Measurements from ENCODE around the gene KCTD5. TPM values are rescaled to one million over a fixed set of nuclear protein-coding genes. Genes with fewer than 3 reads are reported as not detected.
"Not testable (repeated sequence)": the region's sequence is repeated elsewhere in the genome, so short reads cannot be mapped to it uniquely, and the experiment has no call there.

KCTD5 gene
- total and polyA plus RNA-seq, 7 donors: 9.5 to 80.5 (median 17.1) TPM

- intact Hi-C loops (cut with DNase I): no loop called here
- H3K27ac ChIP-seq: no peak overlapping the region
- TF ChIP-seq EP300 (IDR thresholded peaks at IDR 0.05) (no peak), CTCF (IDR thresholded peaks at IDR 0.05) (no peak), POLR2A (IDR thresholded peaks at IDR 0.05) (no peak), POLR2AphosphoS5 (IDR thresholded peaks at IDR 0.05) (no peak)
- H3K9me3 ChIP-seq: no peaks in the 10 kb centered on the region
- no peaks in the 10 kb centered on the region for H3K36me3 ChIP-seq
- no peak overlapping the region for H3K4me3 ChIP-seq
- H3K27me3 ChIP-seq: no peaks in the 10 kb centered on the region
- DNase-seq: no peak
- H3K4me1 ChIP-seq: peaks cover 0 to 32% (median 25%) of the 10 kb centered on the region in 4 donors
- WGBS, 2 donors: 94 to 97% methylated on average over 11 of the region's 11 CpGs
Observed at GRCh38 chr16:2690852-2691251, 8.5 kb downstream of the KCTD5 start.

GRCh38 chr16:2691491-2692248, 9.3 kb downstream of the KCTD5 start:
- intact Hi-C loops (cut with DNase I): no loop called here
- Histone ChIP-seq H3K27ac (peak overlapping the region; percentile 20 to 63 (median 58)), H3K4me3 (no peak overlapping the region), H3K27me3 (no peaks in the 10 kb centered on the region), H3K4me1 (peaks cover 0 to 32% (median 25%) of the 10 kb centered on the region in 4 donors), H3K9me3 (no peaks in the 10 kb centered on the region), H3K36me3 (peaks cover 0 to 4% (median under 1%) of the 10 kb centered on the region in 4 donors)
- WGBS, 2 donors: 92 to 93% methylated on average over 29 of the region's 29 CpGs
- no peak for DNase-seq
- TF ChIP-seq POLR2AphosphoS5 (IDR thresholded peaks at IDR 0.05) (no peak), EP300 (IDR thresholded peaks at IDR 0.05) (no peak), CTCF (IDR thresholded peaks at IDR 0.05) (no peak), POLR2A (IDR thresholded peaks at IDR 0.05) (no peak)

- no peak for DNase-seq
- H3K36me3 ChIP-seq: peaks cover 1 to 11% (median 5%) of the 10 kb centered on the region in 4 donors
- 81 to 89% methylated on average over 14 of the region's 14 CpGs for WGBS, 2 donors
- peaks cover 0 to 31% (median 23%) of the 10 kb centered on the region in 4 donors for H3K4me1 ChIP-seq
- intact Hi-C loops (cut with DNase I): no loop called here
- TF ChIP-seq POLR2A (IDR thresholded peaks at IDR 0.05) (no peak), EP300 (IDR thresholded peaks at IDR 0.05) (no peak), CTCF (IDR thresholded peaks at IDR 0.05) (no peak), POLR2AphosphoS5 (IDR thresholded peaks at IDR 0.05) (no peak)
- H3K4me3 ChIP-seq: no peak overlapping the region
- H3K27ac ChIP-seq: peak overlapping the region; percentile 20 to 63 (median 58)
- H3K27me3 ChIP-seq: no peaks in the 10 kb centered on the region
- H3K9me3 ChIP-seq: no peaks in the 10 kb centered on the region
Observed at GRCh38 chr16:2692251-2692947, 10.1 kb downstream of the KCTD5 start.

GRCh38 chr16:2692948-2693651, 10.8 kb downstream of the KCTD5 start:
- WGBS, 2 donors: 84 to 86% methylated on average over 24 of the region's 24 CpGs
- Histone ChIP-seq H3K27me3 (no peaks in the 10 kb centered on the region), H3K4me1 (peaks cover 0 to 26% (median 21%) of the 10 kb centered on the region in 4 donors), H3K4me3 (no peak overlapping the region), H3K27ac (peak overlapping the region; percentile 20 to 63 (median 58)), H3K36me3 (peaks cover 7 to 18% (median 11%) of the 10 kb centered on the region in 4 donors), H3K9me3 (no peaks in the 10 kb centered on the region)
- intact Hi-C loops (cut with DNase I): no loop called here
- DNase-seq: no peak
- TF ChIP-seq POLR2AphosphoS5 (IDR thresholded peaks at IDR 0.05) (no peak), POLR2A (IDR thresholded peaks at IDR 0.05) (no peak), EP300 (IDR thresholded peaks at IDR 0.05) (no peak), CTCF (IDR thresholded peaks at IDR 0.05) (no peak)

GRCh38 chr16:2696601-2697250, 14.4 kb downstream of the KCTD5 start:
- H3K27me3 ChIP-seq; H3K4me3 ChIP-seq; H3K27ac ChIP-seq; intact Hi-C loops (cut with DNase I); H3K9me3 ChIP-seq; DNase-seq: not testable (repeated sequence)
- WGBS, 2 donors: 93 to 96% methylated on average over 34 to 35 of the region's 37 CpGs
- Histone ChIP-seq H3K4me1 (peaks cover 0 to 19% (median 15%) of the 10 kb centered on the region in 4 donors), H3K36me3 (peaks cover 18 to 54% (median 45%) of the 10 kb centered on the region in 4 donors)

Data from sigmoid colon (tissue), 7 donors.